ENCODE results near the gene CD180.

CD180 gene

DNA sequence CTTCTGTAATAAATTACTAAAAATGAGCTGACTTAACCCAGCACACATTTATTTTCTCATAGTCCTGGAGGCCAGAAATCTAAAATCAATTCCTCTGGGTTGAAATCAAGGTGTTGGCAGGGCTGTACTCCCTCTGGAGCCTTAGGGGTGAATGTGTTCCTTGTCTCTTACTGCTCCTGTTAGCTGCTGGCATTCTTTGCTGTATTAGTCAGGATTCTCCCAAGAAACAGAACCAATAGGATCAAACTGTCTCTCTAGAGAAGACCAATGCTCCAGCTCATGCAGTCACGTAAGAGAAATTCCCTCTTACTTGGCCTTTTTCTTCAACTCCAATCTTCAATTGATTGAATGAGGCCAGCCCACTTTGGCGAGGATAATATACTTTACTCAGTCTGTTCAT, 15.3 kb upstream of the CD180 start:
- no peak for DNase-seq (ENCODE audit: low read depth)

DNA sequence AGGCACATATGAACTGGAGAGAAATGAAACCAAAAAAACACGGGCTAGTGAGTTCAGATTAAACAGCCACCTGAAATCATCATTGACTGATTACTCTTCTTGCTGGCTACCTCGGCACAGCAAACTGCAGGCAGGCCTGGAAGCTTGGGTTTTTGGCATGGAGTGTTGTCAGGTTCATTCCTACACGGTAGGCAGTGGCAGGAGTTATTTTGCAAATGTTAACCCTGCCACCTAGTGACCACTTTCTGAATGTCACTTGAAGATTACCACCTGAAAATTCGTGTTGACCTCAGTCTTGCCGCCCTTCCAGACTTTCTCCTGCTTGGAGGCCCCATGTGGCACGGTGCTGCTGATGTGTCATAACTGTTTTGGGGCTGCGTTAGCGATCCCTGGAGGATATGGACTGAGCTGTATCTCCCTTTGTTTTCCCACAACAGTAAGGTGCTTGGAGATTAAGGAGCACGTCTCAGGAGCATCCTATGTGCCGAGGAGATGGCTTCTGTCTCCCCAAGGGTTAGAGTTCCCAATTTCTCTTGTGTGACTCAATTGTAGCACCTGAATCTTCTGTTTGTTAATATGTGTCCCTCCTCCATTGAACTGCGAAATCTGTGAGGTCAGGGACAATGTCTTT, 12.7 kb upstream of the CD180 start:
- DNase-seq (ENCODE audit: low read depth) = peak; percentile 31

DNA sequence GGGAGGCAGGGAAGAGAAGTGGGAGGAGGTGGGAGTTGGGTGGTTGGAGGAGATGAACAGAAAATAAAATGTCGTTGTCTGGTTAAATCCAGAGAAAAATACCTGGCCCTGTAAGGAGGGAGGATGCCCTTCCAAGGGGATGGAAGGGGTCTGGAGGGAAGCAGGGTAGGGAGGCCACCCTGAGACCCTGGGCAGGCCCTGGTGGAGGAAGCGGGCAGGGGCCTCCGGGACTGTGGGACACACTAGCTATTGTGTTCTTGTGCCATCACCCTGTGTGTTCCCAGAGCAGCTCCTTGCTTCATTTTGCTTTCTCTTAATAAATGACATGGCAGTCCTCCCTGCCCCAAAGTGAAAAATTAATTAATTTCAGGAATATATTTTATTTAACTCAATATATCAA, 11.8 kb upstream of the CD180 start:
- DNase-seq (ENCODE audit: low read depth) = no peak

DNA sequence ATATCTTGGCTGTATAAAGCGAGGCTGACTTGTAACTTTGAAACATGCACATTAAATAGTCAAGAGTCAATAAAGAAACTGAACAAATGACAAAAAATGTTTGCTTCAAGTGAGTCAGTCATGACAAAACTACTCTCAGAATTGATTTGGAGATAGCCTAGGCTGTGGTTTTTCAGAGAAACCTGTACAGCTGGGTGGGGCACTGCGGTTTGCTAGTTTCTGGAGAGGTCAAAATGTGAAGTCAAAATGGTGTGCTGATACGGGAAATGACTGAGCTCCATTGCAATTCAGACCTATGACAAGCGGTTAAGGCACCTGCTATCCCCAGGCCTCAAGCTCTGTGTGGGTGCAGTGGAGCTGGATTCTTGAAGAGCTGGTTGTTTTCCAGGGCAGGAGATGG, 10.3 kb upstream of the CD180 start:
- peak; percentile 60 for DNase-seq (ENCODE audit: low read depth)

DNA sequence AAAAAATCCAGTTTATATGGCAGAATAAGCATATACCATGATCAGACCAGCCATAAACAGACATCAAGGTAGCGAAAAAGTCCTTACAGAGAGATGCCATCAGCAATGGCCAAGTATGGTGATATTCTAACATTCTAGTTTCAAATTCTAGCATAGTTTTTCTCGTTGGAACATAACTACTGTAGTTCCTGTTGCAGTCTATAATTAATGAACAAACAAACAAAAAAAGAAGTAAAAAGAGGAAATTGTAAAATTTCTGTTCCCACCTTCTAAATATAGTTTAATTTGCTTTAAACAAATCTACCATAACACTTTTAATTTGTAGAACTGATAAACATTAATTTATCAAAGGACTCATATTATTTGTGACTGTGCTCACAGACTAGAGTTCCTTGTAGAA, 9.9 kb upstream of the CD180 start:
- no peak for DNase-seq (ENCODE audit: low read depth)

DNA sequence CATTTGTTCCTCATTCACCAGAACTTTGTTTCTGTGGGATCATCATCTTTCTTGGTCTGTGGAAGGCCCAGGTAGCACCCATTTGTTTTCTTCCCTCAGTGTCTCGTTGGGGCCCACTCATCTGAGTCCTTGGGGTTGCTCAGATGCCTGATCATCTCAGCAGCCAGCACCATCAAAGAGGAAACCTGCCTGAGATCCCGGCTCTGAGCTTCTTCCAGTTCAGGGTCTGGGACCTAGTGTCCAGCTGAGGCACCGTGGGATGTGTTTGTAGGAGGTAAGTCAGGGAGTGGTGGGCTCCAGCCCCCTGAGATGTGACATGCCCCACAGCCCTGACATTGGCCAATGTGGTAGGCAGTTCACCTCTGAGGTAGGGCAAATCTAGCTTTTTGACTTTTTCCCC, 9.4 kb upstream of the CD180 start:
- no peak for DNase-seq (ENCODE audit: low read depth)

DNA sequence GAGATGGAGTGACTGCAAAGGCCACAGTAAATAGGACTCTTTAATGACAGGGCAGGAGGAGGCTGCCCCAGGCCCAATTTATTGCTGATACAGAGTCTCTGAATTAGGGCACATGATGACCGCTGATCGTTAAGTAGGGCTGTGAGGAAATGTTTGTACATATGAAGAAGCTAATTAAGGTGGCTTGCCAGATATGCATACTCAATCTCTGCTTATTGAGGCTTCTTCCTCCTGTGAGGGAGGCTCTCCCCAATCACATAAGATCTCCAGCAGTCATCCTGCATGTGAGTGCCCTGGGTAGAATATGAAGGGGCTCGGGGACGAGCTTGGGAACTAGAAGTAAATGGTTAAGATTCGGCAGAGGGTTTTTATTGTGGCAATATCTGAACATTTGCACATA, 8.2 kb upstream of the CD180 start:
- no peak for DNase-seq (ENCODE audit: low read depth)

DNA sequence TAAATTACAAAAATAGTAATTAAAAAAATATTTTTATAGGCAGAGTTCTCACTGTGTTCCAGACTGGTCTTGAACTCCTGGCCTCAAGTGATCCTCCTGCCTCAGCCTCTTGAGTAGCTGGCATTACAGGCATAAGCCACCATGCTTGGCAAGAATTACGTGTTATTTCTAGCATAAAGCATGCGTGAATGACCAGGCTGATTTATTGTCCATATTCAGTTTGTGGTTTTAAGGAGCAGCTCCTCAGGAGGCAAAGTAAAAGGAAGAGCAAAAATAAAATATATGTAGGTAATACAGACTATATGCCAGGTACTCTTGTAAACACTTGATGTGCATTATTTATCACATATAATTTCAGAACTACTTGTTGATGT, 7.1 kb upstream of the CD180 start:
- no peak for DNase-seq (ENCODE audit: low read depth)

DNA sequence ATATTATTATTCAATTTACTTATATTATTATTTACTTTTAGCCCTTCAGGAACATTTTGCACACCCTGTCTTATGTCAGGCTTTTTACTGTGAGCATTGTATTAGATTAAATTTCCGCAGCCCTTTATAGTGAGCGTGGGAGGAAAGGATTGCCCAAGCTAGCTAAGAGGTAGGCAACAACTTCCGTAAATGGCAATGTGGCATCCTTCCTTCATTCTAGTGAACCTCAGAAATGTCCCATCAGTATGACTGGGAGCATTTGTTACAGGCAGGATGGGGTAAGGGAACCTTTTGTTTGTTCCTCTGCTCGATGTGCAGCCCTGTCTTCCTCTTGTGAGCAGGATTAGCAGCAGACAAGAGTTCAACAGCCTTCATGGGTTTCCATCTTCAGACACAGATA, 6.2 kb upstream of the CD180 start:
- no peak for DNase-seq (ENCODE audit: low read depth)

DNA sequence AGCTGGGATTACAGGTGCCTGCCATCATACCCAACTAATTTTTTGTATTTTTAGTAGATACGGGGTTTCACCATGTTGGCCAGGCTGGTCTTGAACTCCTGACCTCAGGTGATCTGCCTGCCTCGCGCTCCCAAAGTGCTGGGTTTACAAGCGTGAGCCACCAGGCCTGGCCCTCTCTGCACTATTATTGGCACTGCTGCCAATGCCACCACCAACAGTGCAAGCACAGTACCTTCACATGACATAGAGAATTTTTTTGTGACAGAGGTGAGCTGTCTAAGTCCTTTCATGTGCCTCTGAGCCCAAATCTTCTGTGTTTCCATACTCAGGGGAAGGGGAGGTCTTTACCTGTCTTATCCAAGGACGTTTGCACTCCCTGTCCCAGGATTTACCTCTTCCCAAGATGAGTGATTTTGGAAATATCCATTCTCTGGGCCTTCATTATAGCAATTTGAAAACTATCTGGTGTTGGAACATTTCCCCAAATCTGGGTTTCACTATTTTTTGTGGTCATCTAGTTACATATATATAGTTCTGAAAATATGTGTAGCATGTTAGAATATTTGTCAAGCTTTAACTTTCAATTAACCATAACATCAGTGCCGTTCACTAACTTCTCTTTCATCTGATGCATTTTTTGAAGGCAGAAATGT, 5.4 kb upstream of the CD180 start:
- DNase-seq (ENCODE audit: low read depth) = no peak

DNA sequence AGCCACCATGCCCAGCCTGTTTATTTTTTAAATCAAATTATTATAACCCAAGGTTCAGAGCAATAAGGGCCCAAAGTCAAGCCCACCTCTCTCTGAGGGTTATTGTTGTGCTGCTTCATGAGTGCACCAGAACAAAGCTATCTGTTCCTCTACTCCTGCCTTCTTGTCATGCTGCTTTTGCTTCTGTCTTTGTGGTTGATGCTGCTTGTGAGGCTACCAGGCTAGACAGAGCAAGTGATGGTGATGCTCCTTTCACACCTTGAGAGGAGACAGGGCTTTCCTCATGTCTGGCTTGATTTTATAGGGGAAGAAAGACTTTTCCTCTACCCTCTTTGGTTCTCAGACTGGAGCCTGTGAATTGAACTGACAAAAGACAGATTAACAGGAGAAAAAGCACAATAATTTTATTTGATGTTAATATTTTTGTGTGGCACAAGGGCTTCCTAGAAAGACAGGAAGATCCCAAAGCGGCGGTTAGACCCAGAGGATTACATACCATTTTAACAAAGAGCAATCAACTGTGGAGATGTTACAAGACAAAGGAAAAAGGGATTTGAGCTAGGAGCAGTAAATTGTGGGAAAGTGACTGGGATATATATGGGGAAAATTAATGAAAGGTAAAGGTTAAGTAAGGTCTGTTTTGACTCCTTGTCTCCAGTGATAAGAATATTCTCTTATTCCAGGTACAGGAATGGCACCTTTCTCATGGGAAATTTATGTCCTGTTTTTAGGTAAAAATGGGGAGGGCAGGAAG, 4.4 kb upstream of the CD180 start:
- DNase-seq (ENCODE audit: low read depth) = no peak

DNA sequence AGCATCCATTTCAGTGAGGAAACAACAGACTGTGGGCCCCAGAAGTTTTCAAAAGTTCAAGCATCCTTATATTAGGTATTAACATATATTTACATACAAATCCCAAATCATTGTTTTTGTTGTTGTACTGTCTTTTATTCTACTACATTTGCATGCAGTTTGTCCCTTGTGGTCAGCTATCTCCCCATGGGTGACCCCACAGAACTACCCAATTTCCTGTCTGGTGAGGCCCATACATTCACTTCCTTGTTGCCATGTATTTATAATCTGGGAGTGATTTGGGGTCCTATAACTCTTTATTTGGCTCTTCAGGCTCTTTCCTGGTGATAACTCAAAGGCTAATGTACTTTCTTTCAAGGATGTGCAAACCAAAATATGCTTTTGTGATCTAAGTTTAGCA, 3.3 kb upstream of the CD180 start:
- DNase-seq (ENCODE audit: low read depth) = no peak

DNA sequence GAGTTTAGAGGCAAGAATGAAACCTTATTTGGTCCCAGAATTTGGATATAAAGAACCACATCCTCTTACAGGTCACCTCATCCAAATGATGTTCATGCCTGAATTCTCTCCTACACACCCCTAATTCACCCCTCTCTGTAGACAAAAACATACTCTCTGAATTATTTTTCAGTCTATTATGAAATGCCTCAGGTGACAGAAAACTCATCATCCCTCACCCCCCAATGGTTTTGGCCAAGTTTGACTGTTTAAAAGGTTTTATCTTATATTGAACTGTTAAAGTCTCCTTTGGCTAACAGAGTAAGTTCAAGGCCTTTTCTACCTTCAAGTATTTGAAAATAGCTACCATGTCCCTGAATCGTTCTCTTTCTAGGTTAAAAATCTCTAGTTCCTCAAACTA, 2.3 kb upstream of the CD180 start:
- DNase-seq (ENCODE audit: low read depth) = no peak

DNA sequence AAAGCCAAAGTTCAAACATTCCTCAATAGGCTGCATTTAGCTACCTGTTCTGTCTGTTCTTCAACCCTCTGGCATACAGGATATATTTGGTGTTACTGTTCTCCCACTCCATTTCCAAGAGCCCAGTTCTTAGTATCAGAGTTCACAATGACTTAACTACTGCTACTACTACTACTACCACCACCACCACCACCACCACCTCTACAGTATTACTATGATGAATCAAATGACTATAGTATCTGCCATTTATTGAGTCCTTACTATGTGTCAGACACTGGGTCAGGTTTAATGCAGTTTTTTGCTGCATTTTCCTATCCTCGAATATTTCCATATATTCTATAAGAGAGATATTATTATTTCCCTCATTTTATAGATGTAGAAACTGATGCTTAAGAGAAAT, 937 bp upstream of the CD180 start:
- DNase-seq (ENCODE audit: low read depth) = no peak

DNA sequence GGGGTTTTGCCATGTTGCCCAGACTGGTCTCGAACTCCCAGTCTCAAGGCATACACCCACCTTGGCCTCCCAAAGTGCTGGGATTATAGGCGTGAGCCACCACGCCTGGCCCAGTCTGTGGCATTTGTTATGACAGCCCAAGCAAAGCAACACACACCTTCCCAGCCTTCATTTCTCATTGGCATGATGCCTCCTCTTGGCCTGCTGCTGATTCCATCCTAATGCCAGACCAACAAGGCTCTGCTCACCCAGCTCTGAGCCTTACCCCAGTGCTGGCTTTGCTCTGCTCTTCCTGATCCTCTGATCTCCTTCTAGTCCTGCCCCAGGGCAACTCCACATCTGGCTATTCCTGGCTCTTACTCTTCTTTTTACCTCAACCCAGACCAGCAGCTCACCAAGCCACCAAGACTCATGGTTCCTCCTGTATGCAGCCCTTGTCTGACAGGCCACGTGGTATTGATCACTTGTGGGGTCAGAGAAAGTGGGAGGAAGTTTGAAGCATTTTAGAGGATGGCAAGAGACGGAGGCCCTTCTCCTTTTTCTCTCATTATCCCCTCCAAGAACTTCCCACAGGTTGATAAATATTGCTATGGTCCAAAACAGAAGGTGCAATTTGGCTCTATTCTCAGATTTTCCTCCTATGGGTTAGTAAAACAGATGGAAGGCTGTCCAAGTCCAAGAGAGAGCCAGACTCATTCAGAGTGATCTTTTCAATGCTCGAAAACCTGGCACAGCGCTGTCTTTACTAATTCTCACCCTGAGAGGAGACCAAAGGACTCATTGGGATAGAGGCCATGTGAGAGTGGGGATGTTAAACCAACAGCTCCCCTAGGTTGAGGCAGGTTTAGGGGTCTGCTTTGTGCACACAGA, 958 bp downstream of the CD180 start:
- no peak for DNase-seq (ENCODE audit: low read depth)

DNA sequence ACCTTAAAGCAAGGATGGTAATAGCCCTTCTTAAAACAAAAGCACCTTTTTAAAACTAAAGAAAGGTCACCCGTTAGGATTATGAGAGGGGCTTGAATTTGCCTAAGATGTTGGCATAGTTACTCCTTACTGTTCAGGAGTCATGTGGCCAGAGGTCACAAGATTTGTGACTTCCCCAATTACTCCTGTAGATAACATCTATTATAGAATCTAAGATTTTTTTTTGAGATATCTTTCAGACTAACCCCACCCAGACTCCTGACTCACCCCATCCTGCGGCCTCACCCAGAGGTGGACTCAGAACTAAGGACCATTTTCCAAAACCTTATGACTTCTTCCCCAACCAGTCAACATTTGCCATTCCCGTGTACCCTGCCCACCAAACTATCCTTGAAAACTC, 2.4 kb downstream of the CD180 start:
- DNase-seq (ENCODE audit: low read depth) = no peak

DNA sequence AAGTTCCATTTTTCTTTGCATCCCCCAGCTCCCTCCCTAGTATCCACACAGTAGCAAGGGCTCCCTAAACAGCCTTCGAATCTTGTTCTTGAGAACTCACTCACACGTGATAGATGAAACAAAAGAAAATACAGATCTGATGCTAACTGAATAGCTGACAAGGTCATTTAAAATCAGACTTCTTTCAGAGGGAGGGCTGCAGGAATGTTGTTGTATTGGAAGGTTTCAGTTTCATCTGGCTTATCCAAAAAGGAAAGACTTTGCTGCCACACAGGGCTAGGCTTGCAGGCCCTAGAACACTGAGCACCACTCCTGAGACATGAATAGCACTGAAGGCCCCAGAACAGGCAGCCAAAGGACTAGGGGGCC, 3.2 kb downstream of the CD180 start:
- DNase-seq (ENCODE audit: low read depth) = no peak

DNA sequence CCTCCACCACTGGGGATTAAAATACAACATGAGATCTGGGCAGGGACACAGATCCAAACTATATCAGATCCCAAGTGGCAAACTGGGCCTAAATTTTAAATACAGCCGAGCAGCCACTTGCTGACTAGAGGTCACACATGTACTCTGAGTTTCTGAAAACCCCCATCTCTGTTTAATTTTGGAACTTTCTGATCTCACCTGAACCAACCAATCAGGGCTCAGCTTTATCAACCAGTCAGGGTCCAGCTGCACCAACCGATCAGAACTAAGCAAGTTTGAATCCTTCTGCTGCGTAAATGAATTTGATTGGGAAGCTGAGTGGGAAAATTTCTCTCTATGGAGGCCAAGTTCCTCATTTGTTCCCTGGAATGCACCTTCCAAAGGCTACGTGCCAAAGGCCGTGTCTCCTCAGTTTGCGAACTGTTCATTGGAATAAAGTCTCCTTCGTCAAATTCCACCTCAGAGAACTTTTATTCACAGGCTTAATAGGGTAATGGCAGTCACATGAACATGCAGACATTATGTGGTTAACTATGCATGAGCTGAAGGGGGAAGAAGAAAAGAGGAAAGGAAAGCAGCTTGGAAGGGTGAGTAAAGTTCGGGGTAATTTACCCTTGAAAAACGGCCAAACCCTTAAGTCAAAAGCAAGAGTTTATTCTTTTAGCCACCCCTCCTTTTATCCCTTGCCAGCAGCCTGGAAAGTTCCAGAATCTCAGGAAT, 3.7 kb downstream of the CD180 start:
- no peak for DNase-seq (ENCODE audit: low read depth)

DNA sequence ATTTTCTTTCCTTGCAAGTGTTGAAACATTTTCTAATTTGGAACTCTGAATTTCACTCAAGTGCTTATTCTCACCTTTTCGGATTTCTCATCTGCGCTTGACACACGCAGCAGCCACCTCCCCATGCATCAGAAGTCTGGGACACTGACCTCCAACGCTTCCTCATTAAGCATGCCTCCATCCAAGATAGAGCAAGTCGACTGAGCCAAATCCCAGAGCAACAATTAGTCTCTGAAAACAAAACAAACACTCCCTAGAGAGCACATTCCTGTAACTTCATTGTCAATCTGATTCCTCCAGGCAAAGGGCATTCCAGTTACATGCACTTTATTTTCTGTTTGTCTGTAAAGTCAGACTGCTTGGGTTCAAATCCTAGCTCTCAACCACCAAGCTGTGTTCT, 5.7 kb downstream of the CD180 start:
- DNase-seq (ENCODE audit: low read depth) = no peak

DNA sequence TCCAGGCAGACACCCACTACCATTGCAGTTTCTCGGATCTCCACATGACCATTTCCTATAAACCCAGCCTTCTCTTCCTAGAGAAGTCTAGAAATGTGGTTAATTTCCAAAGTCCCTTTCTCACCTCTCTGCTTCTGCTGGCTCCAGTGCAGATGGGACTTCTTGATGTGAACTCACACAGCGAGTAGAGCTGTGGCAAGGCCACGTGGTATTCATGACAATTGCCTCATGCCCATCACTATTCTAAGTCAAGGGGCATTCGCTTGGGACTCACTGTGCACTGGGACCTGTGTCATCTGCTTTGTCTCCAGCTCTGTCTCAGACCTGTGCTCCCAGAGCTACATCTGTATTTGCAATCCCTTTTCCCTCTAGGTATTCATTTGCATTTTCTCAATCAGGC, 6.2 kb downstream of the CD180 start:
- no peak for DNase-seq (ENCODE audit: low read depth)

DNA sequence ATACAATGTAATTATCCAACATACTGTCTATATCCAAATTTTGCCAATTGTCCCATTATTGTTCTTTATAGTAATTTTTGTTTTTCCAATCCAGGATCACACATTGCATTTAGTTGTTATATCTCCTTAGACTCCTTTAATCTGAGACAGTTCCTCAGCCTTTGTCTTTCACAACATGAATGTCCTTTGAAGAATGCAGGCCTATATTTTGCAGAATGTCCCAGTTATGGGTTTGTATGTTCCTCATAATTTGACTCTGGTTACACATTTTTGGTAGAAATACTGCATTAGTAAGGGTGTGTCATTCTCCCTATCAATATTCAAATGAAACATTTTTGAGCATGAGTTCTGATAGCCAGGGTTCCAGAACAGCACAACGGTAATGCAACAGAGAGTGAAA, 6.7 kb downstream of the CD180 start:
- no peak for DNase-seq (ENCODE audit: low read depth)

DNA sequence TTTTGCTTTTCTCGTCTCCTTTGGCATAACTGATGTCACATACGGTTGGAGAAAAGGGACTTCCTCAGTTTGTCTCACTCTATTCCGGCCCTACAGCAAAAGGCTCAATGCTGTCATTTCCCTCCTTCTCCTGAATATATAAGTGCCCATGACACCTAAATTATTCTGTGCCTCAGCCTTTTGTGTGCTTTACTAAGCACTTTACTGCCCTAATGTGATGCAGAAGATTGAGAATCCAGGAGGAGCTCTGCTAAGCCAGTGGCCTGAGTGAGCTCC, 7.6 kb downstream of the CD180 start:
- no peak for DNase-seq (ENCODE audit: low read depth)
